DOHH2 (cell line): Measurements from ENCODE around the gene EMX1.

Experiments
- H3F3A ChIP-seq: fragments of 200-600 bp; sonication (generic), shearing (Covaris generic); 2 replicates; pipeline ENCODE4 v1.6.0; 2016; ENCODE audit warnings: antibody characterized with exemption, mild to moderate bottlenecking; ENCODE audit not compliant: control insufficient read depth, insufficient read depth
- H3K27ac ChIP-seq: fragments of 200-600 bp; sonication (generic); 2 replicates; pipeline ENCODE4 v1.5.1; 2014; ENCODE audit warnings: low read depth, mild to moderate bottlenecking, low read length, moderate library complexity
- H3K27me3 ChIP-seq: fragments of 200-600 bp; sonication (generic); 2 replicates; pipeline ENCODE4 v1.6.1; 2014; ENCODE audit warnings: mild to moderate bottlenecking, low read length, mixed read lengths; ENCODE audit not compliant: control insufficient read depth
- H3K36me3 ChIP-seq: fragments of 200-600 bp; sonication (generic); 2 replicates; pipeline ENCODE4 v1.6.1; 2014; ENCODE audit warnings: mild to moderate bottlenecking, low read length, moderate library complexity, mixed read lengths; ENCODE audit not compliant: control insufficient read depth
- H3K4me1 ChIP-seq: fragments of 200-600 bp; sonication (generic); 2 replicates; pipeline ENCODE4 v1.6.1; 2014; ENCODE audit warnings: mild to moderate bottlenecking, low read length, mixed read lengths; ENCODE audit not compliant: control insufficient read depth
- H3K4me2 ChIP-seq: fragments of 200-600 bp; sonication (generic); 2 replicates; pipeline ENCODE4 v1.6.0; 2014; ENCODE audit warnings: mild to moderate bottlenecking, low read length, moderate library complexity
- H3K4me3 ChIP-seq: fragments of 200-600 bp; sonication (generic); 2 replicates; pipeline ENCODE4 v1.5.1; 2014; ENCODE audit warnings: mild to moderate bottlenecking, low read length, mixed read lengths
- H3K79me2 ChIP-seq: fragments of 200-600 bp; sonication (generic); 2 replicates; pipeline ENCODE4 v1.6.1; 2014; ENCODE audit warnings: mild to moderate bottlenecking, low read length, mixed read lengths; ENCODE audit not compliant: control insufficient read depth
- H3K9me2 ChIP-seq: fragments of 200-600 bp; sonication (generic); replicated peaks from 2 replicates; pipeline ENCODE4 v1.6.1; 2014; ENCODE audit warnings: mild to moderate bottlenecking, low read length, mixed read lengths; ENCODE audit not compliant: control insufficient read depth
- H3K9me3 ChIP-seq: fragments of 200-600 bp; sonication (generic); 2 replicates; pipeline ENCODE4 v1.6.1; 2014; ENCODE audit warnings: antibody characterized with exemption, low read length, mixed read lengths; ENCODE audit not compliant: control insufficient read depth, insufficient read depth
- H4K20me1 ChIP-seq: fragments of 200-600 bp; sonication (generic); 2 replicates; pipeline ENCODE4 v1.6.0; 2014; ENCODE audit warnings: low read depth, mild to moderate bottlenecking, antibody characterized with exemption, low read length, moderate library complexity; ENCODE audit not compliant: control insufficient read depth, insufficient read depth
- EZH2phosphoT487 ChIP-seq: fragments of 200-600 bp; sonication (generic); IDR thresholded peaks from 2 replicates; pipeline ENCODE4 v1.6.1; 2017; ENCODE audit warnings: borderline replicate concordance, mild to moderate bottlenecking, antibody characterized with exemption, low read length, moderate library complexity, mixed read lengths
- TF ChIP-seq, protein P1 (sequence below): fragments of 200-600 bp; sonication (generic); IDR thresholded peaks from one replicate; pipeline ENCODE4 v1.5.1; 2014; ENCODE audit warnings: antibody characterized with exemption, mild to moderate bottlenecking, low read depth, low read length; ENCODE audit not compliant: poor library complexity, severe bottlenecking

EMX1 gene

DNA sequence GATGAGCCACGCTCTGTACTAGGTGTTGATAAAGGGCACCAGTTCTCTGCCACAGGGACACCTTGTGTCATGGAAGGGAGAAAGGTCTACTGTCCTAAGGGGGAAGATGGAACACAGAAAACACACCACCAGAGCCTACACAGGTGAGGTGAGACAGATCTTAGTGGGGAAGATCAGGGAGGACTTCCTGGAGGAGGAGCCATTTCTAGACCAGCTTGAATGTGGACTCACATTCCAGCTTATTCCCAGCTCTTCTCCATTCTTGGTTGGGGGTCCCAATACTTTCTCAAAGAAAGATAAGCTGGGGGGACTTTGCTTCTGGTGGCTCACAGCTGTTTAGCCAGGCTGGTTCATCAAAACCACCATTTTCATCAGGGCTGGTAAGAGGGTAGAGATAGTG, 36.2 kb downstream of the EMX1 start:
- no peaks in the 10 kb centered on the region for H3K79me2 ChIP-seq
- H3F3A ChIP-seq, result no peaks in the 10 kb centered on the region
- no peak overlapping the region for H3K4me2 ChIP-seq
- no peaks in the 10 kb centered on the region for H4K20me1 ChIP-seq
- H3K36me3 ChIP-seq, result no peaks in the 10 kb centered on the region
- no peak overlapping the region for H3K4me3 ChIP-seq
- no peaks in the 10 kb centered on the region for H3K4me1 ChIP-seq
- TF ChIP-seq, protein P1, sequence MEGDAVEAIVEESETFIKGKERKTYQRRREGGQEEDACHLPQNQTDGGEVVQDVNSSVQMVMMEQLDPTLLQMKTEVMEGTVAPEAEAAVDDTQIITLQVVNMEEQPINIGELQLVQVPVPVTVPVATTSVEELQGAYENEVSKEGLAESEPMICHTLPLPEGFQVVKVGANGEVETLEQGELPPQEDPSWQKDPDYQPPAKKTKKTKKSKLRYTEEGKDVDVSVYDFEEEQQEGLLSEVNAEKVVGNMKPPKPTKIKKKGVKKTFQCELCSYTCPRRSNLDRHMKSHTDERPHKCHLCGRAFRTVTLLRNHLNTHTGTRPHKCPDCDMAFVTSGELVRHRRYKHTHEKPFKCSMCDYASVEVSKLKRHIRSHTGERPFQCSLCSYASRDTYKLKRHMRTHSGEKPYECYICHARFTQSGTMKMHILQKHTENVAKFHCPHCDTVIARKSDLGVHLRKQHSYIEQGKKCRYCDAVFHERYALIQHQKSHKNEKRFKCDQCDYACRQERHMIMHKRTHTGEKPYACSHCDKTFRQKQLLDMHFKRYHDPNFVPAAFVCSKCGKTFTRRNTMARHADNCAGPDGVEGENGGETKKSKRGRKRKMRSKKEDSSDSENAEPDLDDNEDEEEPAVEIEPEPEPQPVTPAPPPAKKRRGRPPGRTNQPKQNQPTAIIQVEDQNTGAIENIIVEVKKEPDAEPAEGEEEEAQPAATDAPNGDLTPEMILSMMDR, result no peak
- TF ChIP-seq EZH2phosphoT487, result no peak
- H3K27ac ChIP-seq, result no peak overlapping the region
- H3K27me3 ChIP-seq, result no peaks in the 10 kb centered on the region
- H3K9me2 ChIP-seq, result no peaks in the 10 kb centered on the region
- no peaks in the 10 kb centered on the region for H3K9me3 ChIP-seq

DNA sequence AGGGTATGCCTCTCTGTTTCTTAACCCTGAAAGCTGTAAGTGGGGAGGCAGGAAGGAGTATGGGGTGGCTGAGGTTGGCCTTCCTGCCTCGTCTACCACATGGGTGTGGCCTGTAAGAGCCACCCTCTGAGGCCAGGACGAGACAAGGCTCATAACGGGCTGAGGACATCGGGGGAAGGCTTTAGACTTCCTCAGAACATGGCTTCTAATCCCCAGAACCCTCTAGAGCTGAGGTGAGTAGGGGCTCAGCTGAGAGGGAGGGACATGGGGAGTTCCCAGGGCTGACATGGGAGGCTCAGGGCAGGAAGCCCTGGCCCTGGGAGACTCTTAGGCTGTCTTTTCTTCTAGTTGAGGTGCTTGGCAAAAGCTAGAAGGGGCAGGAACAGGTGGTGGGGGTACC, 36.7 kb downstream of the EMX1 start:
- no peaks in the 10 kb centered on the region for H3F3A ChIP-seq
- H3K9me3 ChIP-seq, result no peaks in the 10 kb centered on the region
- H3K9me2 ChIP-seq, result no peaks in the 10 kb centered on the region
- TF ChIP-seq, protein P1, result no peak
- no peak for TF ChIP-seq EZH2phosphoT487
- H3K4me2 ChIP-seq, result no peak overlapping the region
- H3K4me1 ChIP-seq, result no peaks in the 10 kb centered on the region
- no peaks in the 10 kb centered on the region for H3K79me2 ChIP-seq
- H3K36me3 ChIP-seq, result no peaks in the 10 kb centered on the region
- no peaks in the 10 kb centered on the region for H4K20me1 ChIP-seq
- no peak overlapping the region for H3K4me3 ChIP-seq
- H3K27me3 ChIP-seq, result no peaks in the 10 kb centered on the region
- no peak overlapping the region for H3K27ac ChIP-seq

DNA sequence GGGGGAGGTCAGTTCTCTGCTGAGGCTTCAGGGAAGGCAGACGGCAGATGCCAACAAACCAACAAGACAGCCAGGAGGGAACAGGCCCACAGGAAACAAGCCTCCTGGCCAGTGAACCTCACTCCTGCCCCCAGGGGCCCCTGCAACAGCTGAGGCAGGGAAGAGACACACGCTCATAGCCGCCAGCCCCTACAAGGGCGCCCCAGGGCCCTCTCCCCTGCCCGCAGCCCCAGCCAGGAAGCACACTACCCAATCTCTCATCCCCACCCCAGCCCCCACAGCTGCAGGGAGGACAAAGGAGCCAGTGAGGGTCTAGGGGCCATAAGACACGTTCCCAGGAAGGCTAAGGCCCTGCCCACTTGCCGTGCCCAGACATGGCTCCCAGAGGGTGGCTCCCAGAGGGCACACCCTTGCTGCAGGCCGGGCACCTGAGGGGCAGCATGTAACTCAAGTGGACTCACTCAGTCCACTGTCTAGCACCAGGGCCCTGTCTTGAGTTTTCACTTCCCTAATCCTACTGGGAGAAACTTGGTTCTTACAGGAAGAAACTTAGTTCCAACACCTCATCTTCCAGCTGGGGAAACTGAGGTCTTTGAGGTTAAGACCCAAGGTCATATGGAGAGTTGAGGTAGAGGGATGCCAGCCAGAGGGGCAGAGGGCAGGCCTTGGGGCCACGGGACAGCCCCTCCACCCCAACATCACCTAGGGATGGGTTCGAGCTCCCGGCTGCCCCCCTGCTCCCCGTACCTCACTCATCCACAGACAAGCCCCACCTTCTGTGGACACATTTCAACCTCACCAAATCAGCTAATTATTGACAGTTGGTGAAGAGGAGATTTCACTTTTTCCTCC, 37.3 kb downstream of the EMX1 start:
- Histone ChIP-seq H3K79me2 (no peaks in the 10 kb centered on the region), H3K36me3 (no peaks in the 10 kb centered on the region), H4K20me1 (no peaks in the 10 kb centered on the region), H3F3A (no peaks in the 10 kb centered on the region), H3K9me3 (no peaks in the 10 kb centered on the region), H3K4me3 (no peak overlapping the region), H3K27ac (no peak overlapping the region), H3K27me3 (no peaks in the 10 kb centered on the region), H3K4me2 (no peak overlapping the region), H3K4me1 (no peaks in the 10 kb centered on the region), H3K9me2 (no peaks in the 10 kb centered on the region)
- TF ChIP-seq, protein P1, result no peak
- no peak for TF ChIP-seq EZH2phosphoT487
